Osteocyte (in vitro differentiated cells): ENCODE data around the gene SWI5. TPM values are rescaled to one million over a fixed set of nuclear protein-coding genes. Genes with fewer than 3 reads are reported as not detected.

Experiments used
- DNase-seq: peaks from one replicate; pipeline ENCODE4 v3.0.0; 2021; ENCODE audit warnings: mixed read lengths; ENCODE audit not compliant: unreplicated experiment; ENCODE audit errors: extremely low spot score
- H3K27ac Mint-ChIP-seq: one replicate; pipeline ENCODE4 v1.8.0; 2021; ENCODE audit warnings: mild to moderate bottlenecking, mixed read lengths; ENCODE audit not compliant: unreplicated experiment
- H3K27me3 Mint-ChIP-seq: one replicate; pipeline ENCODE4 v1.8.0; 2021; ENCODE audit warnings: mixed read lengths; ENCODE audit not compliant: unreplicated experiment
- H3K36me3 Mint-ChIP-seq: one replicate; pipeline ENCODE4 v1.8.0; 2021; ENCODE audit warnings: mixed read lengths; ENCODE audit not compliant: unreplicated experiment
- H3K4me1 Mint-ChIP-seq: one replicate; pipeline ENCODE4 v1.8.0; 2021; ENCODE audit warnings: mixed read lengths; ENCODE audit not compliant: unreplicated experiment
- H3K4me3 Mint-ChIP-seq: one replicate; pipeline ENCODE4 v1.8.0; 2021; ENCODE audit warnings: mild to moderate bottlenecking, moderate library complexity, mixed read lengths; ENCODE audit not compliant: unreplicated experiment
- H3K9me3 Mint-ChIP-seq: one replicate; pipeline ENCODE4 v1.8.0; 2021; ENCODE audit warnings: mixed read lengths; ENCODE audit not compliant: unreplicated experiment
- total RNA-seq: library from RNA; stranded (reverse); gene quantifications from 2 replicates; pipeline ENCODE4 v1.2.1, GENCODE V29; 2021
- TF ChIP-seq, protein P1 (sequence below): fragments of 200-600 bp; sonication (generic); IDR thresholded peaks from 2 replicates; pipeline ENCODE4 v1.5.0; 2021; ENCODE audit warnings: antibody characterized with exemption, mild to moderate bottlenecking, moderate library complexity

The SWI5 gene
- total RNA-seq, 1 donor from 2014 or later: 24.7 TPM

DNA sequence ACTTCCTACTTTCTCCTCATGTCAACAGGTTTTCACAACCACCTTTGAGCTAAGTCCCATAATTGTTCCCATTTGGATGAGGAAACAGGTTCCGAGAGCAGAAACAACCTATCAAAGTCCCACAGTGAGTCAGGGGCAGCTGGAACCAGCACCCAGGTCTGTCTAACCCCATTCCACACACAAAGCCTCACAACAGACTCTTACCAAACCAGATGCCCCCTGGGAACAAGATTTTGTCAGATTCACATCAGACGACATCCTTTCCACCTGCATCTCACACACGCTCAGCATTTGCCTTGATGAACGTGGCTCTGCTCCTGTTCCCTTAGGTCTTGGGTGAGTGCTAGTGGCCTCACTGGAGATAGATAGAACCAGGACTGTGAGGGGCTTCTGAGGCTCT is 17.0 kb downstream of the SWI5 start:
- Mint-ChIP-seq H3K4me3 (no peak overlapping the region), H3K4me1 (peaks cover 6% of the 10 kb centered on the region), H3K27ac (no peak overlapping the region), H3K9me3 (no peaks in the 10 kb centered on the region), H3K36me3 (peaks cover 3% of the 10 kb centered on the region), H3K27me3 (no peaks in the 10 kb centered on the region)
- TF ChIP-seq, protein P1, sequence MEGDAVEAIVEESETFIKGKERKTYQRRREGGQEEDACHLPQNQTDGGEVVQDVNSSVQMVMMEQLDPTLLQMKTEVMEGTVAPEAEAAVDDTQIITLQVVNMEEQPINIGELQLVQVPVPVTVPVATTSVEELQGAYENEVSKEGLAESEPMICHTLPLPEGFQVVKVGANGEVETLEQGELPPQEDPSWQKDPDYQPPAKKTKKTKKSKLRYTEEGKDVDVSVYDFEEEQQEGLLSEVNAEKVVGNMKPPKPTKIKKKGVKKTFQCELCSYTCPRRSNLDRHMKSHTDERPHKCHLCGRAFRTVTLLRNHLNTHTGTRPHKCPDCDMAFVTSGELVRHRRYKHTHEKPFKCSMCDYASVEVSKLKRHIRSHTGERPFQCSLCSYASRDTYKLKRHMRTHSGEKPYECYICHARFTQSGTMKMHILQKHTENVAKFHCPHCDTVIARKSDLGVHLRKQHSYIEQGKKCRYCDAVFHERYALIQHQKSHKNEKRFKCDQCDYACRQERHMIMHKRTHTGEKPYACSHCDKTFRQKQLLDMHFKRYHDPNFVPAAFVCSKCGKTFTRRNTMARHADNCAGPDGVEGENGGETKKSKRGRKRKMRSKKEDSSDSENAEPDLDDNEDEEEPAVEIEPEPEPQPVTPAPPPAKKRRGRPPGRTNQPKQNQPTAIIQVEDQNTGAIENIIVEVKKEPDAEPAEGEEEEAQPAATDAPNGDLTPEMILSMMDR: no peak
- no peak for DNase-seq

DNA sequence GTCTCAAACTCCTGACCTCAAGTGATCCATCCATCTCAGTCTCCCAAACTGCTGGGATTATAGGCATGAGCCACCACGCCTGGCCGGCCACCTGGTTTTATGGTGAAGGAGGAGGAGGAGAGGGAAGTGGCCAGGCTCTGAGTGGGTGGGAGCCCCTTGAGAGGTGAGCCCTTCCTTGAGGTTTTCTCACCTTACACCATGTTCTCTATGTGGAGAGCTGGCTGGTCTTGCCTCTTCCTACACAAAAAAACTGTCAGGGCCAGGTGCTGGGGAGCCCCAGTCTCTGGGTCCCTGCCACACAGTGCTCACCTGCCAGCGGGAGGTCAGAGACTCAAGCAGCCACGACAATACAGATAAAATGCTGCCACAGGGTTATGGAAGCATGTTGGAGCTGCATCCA is 18.1 kb downstream of the SWI5 start:
- no peak overlapping the region for H3K27ac Mint-ChIP-seq
- no peaks in the 10 kb centered on the region for H3K9me3 Mint-ChIP-seq
- TF ChIP-seq, protein P1: no peak
- H3K36me3 Mint-ChIP-seq: peaks cover under 1% of the 10 kb centered on the region
- H3K4me1 Mint-ChIP-seq: peaks cover 6% of the 10 kb centered on the region
- no peaks in the 10 kb centered on the region for H3K27me3 Mint-ChIP-seq
- DNase-seq: no peak
- H3K4me3 Mint-ChIP-seq: no peak overlapping the region

DNA sequence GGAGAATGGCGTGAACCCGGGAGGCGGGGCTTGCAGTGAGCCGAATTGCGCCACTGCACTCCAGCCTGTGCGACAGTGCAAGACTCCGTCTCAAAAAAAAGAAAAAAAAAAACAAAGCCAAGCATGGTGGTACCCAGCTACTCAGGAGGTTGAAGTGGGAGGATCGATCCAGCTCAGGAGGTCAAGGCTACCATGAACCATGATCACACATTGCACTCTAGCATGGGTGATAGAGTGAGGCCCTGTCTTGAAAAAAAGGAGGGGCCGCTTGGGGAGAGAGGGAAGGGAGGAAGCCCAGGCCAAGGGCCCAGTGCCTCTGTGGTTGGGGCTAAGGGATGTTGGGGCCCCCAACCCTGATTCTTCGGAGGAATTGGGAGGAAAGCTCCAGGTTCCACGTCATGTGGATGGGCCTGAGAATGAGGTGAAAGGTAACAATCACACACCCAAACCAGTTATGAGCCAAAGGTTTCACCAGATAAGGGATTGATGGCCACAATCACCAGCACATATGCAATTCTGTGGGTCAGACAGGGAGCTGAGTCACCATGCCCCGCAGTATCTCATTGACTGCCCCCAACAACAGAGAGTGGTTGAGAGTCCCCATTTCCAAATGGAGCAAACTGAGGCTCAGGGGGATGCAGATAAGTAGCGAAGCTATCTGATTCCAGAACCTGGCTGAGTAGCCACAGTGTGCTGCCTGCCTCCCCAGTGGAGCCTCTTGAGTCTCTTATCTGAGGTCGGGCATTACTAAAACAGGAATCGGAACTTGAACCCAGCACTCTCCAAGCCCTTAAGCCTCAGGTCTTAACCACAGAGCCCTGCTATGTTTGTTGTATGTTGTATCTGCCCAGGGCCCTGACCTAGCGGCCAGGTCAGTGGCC is 20.5 kb downstream of the SWI5 start:
- no peak overlapping the region for H3K4me3 Mint-ChIP-seq
- no peaks in the 10 kb centered on the region for H3K27me3 Mint-ChIP-seq
- no peak for DNase-seq
- H3K9me3 Mint-ChIP-seq: no peaks in the 10 kb centered on the region
- H3K27ac Mint-ChIP-seq: no peak overlapping the region
- peaks cover 6% of the 10 kb centered on the region for H3K4me1 Mint-ChIP-seq
- TF ChIP-seq, protein P1: no peak
- H3K36me3 Mint-ChIP-seq: no peaks in the 10 kb centered on the region

DNA sequence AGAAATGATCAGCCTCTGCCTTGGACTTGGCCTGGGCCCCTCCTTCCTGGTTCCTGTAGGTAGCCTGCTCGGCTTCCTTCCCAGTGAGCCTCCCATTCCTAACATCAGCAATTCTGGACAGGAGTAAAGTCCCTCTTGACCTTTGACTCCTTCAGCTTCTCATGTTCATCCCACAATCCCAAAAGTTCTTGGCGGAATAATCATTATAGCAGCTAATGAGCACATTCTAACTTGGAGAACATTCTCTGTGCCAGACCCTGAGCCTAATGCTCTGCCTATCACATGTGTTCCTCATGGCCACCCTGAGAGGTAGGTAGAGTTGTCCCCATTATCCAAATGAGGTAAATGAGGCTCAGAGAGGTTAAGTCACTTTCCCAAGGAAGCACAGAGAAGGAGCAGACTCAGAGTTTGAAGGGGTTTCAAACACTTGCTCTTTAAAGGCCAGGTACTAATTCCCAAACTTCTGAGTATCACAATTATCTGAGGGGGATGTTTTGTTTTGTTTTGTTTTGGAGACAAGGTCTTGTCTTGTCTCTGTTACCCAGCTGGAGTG is 21.2 kb downstream of the SWI5 start:
- DNase-seq: no peak
- Mint-ChIP-seq H3K4me3 (no peak overlapping the region), H3K4me1 (peaks cover 6% of the 10 kb centered on the region), H3K27ac (no peak overlapping the region), H3K27me3 (no peaks in the 10 kb centered on the region), H3K9me3 (no peaks in the 10 kb centered on the region), H3K36me3 (no peaks in the 10 kb centered on the region)
- TF ChIP-seq, protein P1: no peak
